ENCODE data around the gene LRRC36.
A peak's percentile ranks its signal among the peaks of the same experiment; 100 is the strongest.

LRRC36 gene

DNA sequence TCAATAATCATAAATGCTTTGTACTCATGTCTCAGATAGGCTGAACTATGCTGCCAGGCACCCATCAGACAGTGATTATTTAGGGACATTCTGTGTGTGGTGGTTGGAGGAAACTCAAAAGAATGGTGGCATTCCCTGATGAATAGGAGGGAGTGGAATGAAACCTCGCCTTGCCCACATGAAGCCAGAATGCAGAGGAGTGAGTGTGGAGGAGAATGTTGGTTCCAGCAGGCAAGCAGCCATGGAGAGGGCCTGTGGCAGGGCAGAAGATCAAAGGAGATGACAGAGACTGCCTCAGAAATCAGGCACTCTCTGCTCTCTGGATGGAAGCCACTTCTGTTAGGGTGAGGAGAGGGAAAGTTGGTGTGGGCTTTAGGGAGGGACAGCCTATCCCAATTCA, 22.6 kb upstream of the LRRC36 start:
- TF ChIP-seq POLR2A (IDR thresholded peaks at IDR 0.05; ENCODE audit: low read length) (no peak), GATA1 (IDR thresholded peaks at IDR 0.05; ENCODE audit: low read depth, low read length) (no peak)
- DNase-seq = no peak

DNA sequence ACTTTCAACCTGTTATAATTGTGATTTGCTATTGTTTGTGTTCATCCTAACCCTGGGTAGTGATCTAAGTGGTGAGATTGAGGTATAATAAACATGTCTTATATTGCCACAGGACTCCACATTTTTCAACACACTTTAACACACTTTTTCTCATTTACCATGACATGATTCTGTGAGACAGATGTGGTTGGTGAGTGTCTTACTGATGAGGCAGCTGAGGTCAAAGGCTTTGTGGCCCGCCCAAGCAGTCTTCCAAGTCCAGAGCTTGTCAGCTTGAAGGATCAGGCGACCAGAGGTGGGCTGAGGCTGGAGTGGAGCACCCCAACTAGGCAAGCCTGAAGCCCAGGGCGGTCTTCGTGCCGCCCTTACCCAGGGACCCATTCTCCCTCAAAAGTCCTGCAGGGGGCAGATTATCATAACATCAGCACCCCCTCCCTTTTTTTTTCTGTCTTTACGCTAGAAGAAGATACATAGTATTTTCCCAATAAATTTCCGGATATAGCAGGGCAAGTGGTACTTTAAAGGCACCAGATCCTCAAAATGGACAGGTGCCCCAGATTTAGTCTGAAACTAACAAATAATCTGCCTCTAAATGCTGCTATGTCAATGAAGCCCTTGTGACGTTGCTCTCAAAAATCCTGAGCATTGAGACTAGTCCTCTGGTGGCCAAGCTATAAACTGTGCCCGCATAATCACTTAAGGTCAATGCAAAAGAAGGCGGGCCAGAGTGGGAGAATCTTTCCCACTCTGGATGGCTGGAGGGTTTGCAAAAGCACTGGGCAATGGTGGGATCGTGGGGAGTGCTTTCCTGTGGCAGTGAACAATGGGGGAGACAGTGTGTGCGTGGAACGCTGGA, 21.2 kb upstream of the LRRC36 start:
- TF ChIP-seq POLR2A (IDR thresholded peaks at IDR 0.05; ENCODE audit: low read length) (no peak), GATA1 (IDR thresholded peaks at IDR 0.05; ENCODE audit: low read depth, low read length) (no peak)
- no peak for DNase-seq

- DNase-seq = no peak
- no peak for TF ChIP-seq POLR2A (IDR thresholded peaks at IDR 0.05; ENCODE audit: low read length)
- TF ChIP-seq GATA1 (IDR thresholded peaks at IDR 0.05; ENCODE audit: low read depth, low read length) = no peak
Observed at GRCh38 chr16:67310561-67310960, 16.1 kb upstream of the LRRC36 start.

DNA sequence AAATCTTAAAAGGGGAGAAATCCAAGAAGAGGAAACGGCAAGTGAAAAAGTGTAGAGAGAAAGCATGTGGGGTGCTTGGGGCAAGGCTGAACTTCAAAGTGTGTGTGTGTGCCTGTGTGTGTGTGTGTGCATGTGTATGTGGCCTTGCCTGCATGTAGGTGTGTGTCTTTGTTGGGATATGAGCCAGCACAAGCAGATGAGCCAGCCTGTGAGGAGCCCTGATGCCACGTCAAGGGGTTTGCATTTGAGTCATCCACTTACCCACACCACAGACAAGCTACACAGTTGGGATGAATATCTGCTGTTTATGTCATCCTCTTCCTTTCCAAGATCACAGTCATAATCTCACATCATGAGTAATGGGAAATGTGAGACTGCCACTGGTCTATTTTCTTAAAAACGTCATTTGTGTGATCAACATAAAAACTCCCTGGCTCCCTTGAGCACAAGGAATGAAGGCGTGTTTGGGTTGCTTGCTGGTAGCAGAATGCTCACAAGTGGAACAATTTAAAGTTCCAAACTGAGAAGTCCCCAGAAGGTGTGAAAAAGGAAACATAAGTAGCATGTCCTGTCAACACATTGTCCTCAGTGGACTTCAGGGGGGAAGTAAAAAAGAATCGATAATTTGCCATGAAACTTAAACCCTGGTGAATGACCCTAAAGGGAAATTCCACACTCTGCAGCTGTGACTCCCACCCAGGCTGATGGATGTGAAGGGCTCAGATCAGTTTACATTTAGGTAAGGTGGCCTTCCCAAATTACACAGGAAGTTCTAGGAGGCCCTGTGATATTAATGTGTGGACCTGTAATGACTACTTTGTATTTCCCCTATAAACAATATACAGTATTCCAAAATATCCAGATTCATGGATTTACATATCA, 14.8 kb upstream of the LRRC36 start:
- TF ChIP-seq POLR2A (IDR thresholded peaks at IDR 0.05; ENCODE audit: low read length) (peak; percentile 83), GATA1 (IDR thresholded peaks at IDR 0.05; ENCODE audit: low read depth, low read length) (no peak)
- DNase-seq = peak in 1 of 2 experiments; percentile 57

DNA sequence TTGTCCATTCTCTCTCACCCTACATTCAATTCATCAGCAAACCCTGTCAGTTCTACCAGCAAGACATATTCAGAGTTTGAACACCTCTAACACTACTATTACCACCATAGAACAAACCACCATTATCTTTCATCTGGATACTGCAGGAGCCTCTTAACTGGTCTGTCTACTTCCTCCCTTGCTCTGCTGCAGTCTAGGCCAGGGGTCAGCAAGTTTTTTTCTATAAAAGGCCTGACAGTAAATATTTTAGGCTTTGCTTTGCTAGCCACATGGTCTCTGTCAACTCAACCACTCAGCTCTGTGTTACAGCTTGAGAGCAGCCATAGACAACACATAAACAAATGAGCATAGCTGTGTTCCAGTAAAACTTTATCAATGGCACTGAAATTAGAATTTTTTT, 13.9 kb upstream of the LRRC36 start:
- DNase-seq = no peak
- no peak for TF ChIP-seq GATA1 (IDR thresholded peaks at IDR 0.05; ENCODE audit: low read depth, low read length)
- TF ChIP-seq POLR2A (IDR thresholded peaks at IDR 0.05; ENCODE audit: low read length) = no peak

DNA sequence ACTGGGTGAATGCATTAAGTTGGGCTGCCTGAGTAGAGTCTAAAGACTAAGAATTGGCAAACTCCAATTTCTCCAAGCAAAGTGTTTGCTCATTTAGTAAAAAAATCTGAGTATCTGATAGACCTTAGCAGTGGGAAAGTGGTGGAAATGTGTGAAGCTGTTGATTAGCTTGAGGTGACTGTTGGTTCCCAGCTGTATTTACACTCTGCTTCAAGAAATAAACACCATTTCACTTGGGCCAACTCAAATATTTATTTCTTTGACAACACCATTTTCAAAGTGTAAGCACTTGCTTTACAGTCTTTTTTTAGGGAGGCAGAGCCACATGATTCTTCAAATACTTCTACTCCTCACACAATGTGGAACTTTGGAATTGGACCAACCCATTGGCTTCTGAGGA, 8.8 kb upstream of the LRRC36 start:
- TF ChIP-seq POLR2A (IDR thresholded peaks at IDR 0.05; ENCODE audit: low read length) = no peak
- no peak for TF ChIP-seq GATA1 (IDR thresholded peaks at IDR 0.05; ENCODE audit: low read depth, low read length)
- no peak for DNase-seq

GRCh38 chr16:67326115-67326471, 522 bp upstream of the LRRC36 start:
- no peak for TF ChIP-seq POLR2A (IDR thresholded peaks at IDR 0.05; ENCODE audit: low read length)
- TF ChIP-seq GATA1 (IDR thresholded peaks at IDR 0.05; ENCODE audit: low read depth, low read length) = no peak
- no peak for DNase-seq

- no peak for TF ChIP-seq GATA1 (IDR thresholded peaks at IDR 0.05; ENCODE audit: low read depth, low read length)
- TF ChIP-seq POLR2A (IDR thresholded peaks at IDR 0.05; ENCODE audit: low read length) = no peak
- no peak for DNase-seq
Observed at GRCh38 chr16:67327743-67328142, 1.1 kb downstream of the LRRC36 start.

DNA sequence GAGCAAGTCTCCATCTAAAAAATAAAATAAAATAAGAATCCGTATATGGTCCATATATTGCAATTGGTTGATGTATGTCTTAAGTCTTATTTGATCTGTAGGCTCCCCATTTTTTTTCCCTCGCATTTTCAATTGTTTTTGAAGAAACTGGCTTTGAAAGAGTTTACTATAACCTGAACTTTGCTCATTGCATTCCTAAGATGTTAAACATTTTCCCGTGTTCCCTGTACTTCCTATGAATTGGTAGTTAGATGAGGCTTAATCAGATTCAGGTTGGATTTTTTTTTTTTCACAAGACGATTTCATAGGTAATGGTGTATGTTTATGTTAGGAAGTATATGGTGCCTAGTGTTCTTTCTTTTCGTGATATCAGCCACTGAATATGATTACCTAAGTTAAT, 3.3 kb downstream of the LRRC36 start:
- no peak for DNase-seq
- no peak for TF ChIP-seq POLR2A (IDR thresholded peaks at IDR 0.05; ENCODE audit: low read length)
- TF ChIP-seq GATA1 (IDR thresholded peaks at IDR 0.05; ENCODE audit: low read depth, low read length) = no peak

DNA sequence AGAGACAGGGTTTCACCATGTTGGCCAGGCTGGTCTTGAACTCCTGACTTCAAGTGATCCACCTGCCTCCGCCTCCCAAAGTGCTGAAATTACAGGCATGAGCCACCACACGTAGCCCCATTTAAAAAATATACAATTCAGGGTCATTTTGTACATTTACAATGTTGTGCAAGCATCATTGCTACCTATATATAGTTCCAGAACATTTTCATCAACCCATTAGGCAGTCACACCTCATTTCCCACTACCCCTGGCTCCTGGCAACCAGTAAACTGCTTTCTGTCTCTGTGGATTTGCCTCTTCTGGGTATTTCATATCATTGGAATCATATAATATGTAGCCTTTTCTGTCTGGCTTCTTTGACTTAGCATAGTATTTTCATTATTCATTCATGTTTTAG, 6.7 kb downstream of the LRRC36 start:
- TF ChIP-seq POLR2A (IDR thresholded peaks at IDR 0.05; ENCODE audit: low read length) = no peak
- no peak for TF ChIP-seq GATA1 (IDR thresholded peaks at IDR 0.05; ENCODE audit: low read depth, low read length)

GRCh38 chr16:67336116-67336515, 9.5 kb downstream of the LRRC36 start:
- TF ChIP-seq GATA1 (IDR thresholded peaks at IDR 0.05; ENCODE audit: low read depth, low read length) (no peak), POLR2A (IDR thresholded peaks at IDR 0.05; ENCODE audit: low read length) (no peak)
- DNase-seq = no peak

More for the DNA sequence above, 6.7 kb downstream of the LRRC36 start:
- DNase-seq = no peak

- DNase-seq = no peak
- TF ChIP-seq POLR2A (IDR thresholded peaks at IDR 0.05; ENCODE audit: low read length) (no peak), GATA1 (IDR thresholded peaks at IDR 0.05; ENCODE audit: low read depth, low read length) (no peak)
Observed at GRCh38 chr16:67336648-67337047, 10.0 kb downstream of the LRRC36 start.

- DNase-seq = peak in 1 of 2 experiments; percentile 29
- no peak for TF ChIP-seq POLR2A (IDR thresholded peaks at IDR 0.05; ENCODE audit: low read length)
- no peak for TF ChIP-seq GATA1 (IDR thresholded peaks at IDR 0.05; ENCODE audit: low read depth, low read length)
Observed at GRCh38 chr16:67339453-67339852, 12.8 kb downstream of the LRRC36 start.

- TF ChIP-seq GATA1 (IDR thresholded peaks at IDR 0.05; ENCODE audit: low read depth, low read length) (no peak), POLR2A (IDR thresholded peaks at IDR 0.05; ENCODE audit: low read length) (no peak)
- DNase-seq = no peak
Observed at GRCh38 chr16:67341250-67341649, 14.6 kb downstream of the LRRC36 start.
